ENCODE results near the gene ZNF514. TPM values are rescaled to one million over a fixed set of nuclear protein-coding genes. Genes with fewer than 3 reads are reported as not detected.

ZNF514 gene
- total RNA-seq, 2 donors from 2014 or later = 13.3 to 22.3 TPM

DNA sequence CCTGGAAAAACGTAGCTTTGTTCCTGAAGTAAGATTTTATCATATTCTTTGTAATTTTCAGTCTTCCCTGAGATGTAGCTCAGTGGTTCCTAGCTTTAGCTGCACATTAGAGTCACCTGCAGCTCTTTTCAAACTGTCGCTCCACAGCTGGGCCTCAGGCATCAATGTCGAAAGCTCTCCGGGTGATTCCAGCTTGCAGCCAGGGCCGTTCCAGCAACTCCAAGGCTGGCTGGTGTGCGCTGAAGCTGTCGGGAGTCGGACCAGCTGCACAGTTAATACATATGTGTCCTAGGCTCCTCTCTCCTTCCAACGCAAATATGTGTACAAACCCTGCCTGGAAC, 5.4 kb upstream of the ZNF514 start:
- Histone ChIP-seq H3K36me3 (no peaks in the 10 kb centered on the region), H3K27ac (peak overlapping the region; percentile 90 to 93), H3K4me3 (peak overlapping the region; percentile 85), H3K27me3 (replicated peaks; ENCODE audit: insufficient read depth) (no peaks in the 10 kb centered on the region), H3K4me1 (ENCODE audit: control insufficient read depth in 1 of 2, low read depth in 2 of 2) (peaks cover 4 to 21% of the 10 kb centered on the region in 2 donors), H3K9me3 (no peaks in the 10 kb centered on the region)
- TF ChIP-seq, protein P1, sequence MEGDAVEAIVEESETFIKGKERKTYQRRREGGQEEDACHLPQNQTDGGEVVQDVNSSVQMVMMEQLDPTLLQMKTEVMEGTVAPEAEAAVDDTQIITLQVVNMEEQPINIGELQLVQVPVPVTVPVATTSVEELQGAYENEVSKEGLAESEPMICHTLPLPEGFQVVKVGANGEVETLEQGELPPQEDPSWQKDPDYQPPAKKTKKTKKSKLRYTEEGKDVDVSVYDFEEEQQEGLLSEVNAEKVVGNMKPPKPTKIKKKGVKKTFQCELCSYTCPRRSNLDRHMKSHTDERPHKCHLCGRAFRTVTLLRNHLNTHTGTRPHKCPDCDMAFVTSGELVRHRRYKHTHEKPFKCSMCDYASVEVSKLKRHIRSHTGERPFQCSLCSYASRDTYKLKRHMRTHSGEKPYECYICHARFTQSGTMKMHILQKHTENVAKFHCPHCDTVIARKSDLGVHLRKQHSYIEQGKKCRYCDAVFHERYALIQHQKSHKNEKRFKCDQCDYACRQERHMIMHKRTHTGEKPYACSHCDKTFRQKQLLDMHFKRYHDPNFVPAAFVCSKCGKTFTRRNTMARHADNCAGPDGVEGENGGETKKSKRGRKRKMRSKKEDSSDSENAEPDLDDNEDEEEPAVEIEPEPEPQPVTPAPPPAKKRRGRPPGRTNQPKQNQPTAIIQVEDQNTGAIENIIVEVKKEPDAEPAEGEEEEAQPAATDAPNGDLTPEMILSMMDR (IDR thresholded peaks at IDR 0.05) = no peak
- ATAC-seq (ENCODE audit: insufficient number of reproducible peaks, low FRiP score, low read depth) (peak; percentile 11), DNase-seq (ENCODE audit: low spot score) (no peak)

DNA sequence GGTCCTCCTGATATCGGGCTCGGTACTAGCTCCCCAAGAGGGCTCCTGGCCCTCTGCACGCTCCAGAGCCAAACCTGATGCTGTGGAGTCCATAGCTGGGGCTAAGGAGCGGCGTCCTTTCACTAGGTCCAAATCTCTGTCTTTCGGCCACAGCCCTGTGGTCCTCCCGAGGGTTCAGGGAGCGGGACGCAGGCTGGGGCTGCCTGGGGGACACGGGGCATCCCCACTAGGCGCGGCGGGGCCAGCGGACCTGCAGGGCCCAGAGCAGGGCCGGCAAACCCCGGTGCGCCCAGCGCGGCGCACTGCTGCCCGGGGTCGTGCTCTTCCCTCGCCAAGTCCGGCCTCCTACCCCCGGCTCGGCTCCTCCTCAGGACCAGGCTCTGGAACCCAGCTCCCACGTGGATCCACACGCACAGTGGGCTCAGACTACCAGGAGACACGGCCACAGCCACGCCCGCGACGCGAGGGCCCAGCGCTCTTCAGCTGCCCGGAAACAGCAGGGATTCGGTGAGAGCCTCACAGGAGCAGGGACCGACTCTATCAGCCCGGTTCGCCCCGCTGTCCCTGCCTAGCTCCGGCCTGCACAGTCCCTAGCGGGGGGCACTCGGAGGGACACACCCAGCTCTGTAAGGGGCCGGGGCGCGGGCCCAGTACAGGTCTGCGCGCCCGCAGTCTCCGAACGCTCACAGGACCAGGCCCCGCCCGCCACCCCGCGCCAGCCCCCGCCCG, 593 bp downstream of the ZNF514 start:
- Histone ChIP-seq H3K27ac (peak overlapping the region; percentile 45 to 67), H3K4me1 (ENCODE audit: control insufficient read depth in 1 of 2, low read depth in 2 of 2) (peaks cover 8 to 9% of the 10 kb centered on the region in 2 donors), H3K4me3 (peak overlapping the region; percentile 85), H3K9me3 (no peaks in the 10 kb centered on the region), H3K36me3 (peaks cover 16% of the 10 kb centered on the region), H3K27me3 (replicated peaks; ENCODE audit: insufficient read depth) (no peaks in the 10 kb centered on the region)
- no peak for DNase-seq (ENCODE audit: low spot score)
- peak; percentile 57 for ATAC-seq (ENCODE audit: insufficient number of reproducible peaks, low FRiP score, low read depth)
- TF ChIP-seq, protein P1 (IDR thresholded peaks at IDR 0.05) = no peak

DNA sequence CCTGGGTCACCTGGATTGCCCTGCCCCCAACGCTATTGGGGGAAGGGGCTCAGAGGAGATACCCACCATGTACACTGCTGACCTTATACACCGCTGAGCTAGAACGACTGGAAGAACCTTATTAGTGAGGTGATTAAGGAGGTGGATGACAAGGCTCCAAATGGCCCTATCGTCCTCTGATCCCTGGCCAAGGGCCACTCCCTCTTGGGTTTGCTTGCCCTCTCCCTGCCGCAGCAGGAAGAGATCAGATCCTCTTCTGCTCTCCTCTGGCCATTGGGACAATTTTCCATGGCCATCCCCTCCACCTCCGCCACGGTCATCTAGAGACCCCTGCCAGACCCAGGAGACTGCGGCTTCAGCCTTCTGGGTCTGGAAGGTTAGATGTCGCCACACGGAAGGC, 1.2 kb downstream of the ZNF514 start:
- Histone ChIP-seq H3K36me3 (peaks cover 19% of the 10 kb centered on the region), H3K9me3 (no peaks in the 10 kb centered on the region), H3K27me3 (replicated peaks; ENCODE audit: insufficient read depth) (no peaks in the 10 kb centered on the region), H3K4me3 (peak overlapping the region; percentile 85), H3K4me1 (ENCODE audit: control insufficient read depth in 1 of 2, low read depth in 2 of 2) (peaks cover 8 to 9% of the 10 kb centered on the region in 2 donors), H3K27ac (no peak overlapping the region)
- TF ChIP-seq, protein P1 (IDR thresholded peaks at IDR 0.05) = no peak
- ATAC-seq (ENCODE audit: insufficient number of reproducible peaks, low FRiP score, low read depth) (no peak), DNase-seq (ENCODE audit: low spot score) (no peak)

DNA sequence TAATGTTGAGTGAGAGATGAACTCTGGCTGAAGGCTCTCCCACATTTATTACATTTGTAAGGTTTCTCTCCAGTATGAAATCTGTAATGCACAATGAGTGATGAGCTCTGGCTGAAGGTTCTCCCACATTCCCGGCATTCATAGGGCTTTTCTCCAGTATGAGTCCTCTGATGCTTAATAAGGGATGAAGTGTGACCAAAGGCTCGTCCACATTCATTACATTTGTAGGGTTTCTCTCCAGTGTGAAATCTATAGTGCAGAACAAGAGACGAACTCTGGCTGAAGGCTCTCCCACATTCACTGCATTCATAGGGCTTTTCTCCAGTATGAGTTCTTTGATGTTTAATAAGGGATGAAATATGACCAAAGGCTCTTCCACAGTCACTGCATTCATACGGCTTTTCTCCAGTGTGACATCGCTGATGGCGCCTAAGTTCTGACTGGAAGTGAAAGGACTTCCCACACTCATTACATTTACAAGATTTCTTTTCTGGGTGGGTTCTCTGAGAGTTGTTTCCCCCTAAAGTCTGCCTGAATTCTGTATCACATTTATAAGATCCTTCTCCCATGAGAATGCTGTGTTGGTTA, 10.2 kb downstream of the ZNF514 start:
- ATAC-seq (ENCODE audit: insufficient number of reproducible peaks, low FRiP score, low read depth) (no peak), DNase-seq (ENCODE audit: low spot score) (no peak)
- Histone ChIP-seq H3K36me3 (peaks cover 62% of the 10 kb centered on the region), H3K27ac (no peak overlapping the region), H3K4me3 (peak overlapping the region; percentile 9), H3K4me1 (ENCODE audit: control insufficient read depth in 1 of 2, low read depth in 2 of 2) (no peaks in the 10 kb centered on the region), H3K27me3 (replicated peaks; ENCODE audit: insufficient read depth) (no peaks in the 10 kb centered on the region), H3K9me3 (peaks cover 75% of the 10 kb centered on the region)
- TF ChIP-seq, protein P1 (IDR thresholded peaks at IDR 0.05) = no peak

DNA sequence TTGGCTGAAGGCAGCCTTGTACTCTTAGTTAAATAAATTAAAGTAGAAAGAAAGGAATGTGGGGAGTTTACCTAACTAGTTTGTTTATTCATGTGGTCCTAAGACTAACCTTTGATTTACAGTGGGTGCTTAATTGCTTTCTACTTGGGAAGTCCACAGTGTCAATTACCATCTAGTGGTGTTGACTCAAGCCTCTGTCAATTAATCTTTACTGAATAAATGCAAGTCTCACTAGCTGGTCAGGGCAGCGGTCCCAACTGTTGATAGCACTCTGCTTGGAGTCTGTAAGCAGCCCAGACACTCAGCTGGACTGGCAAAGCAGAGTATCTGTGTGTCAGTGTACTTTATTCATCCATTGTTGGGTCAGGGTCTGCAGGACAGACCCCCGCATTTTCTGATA, 15.8 kb downstream of the ZNF514 start:
- H3K27me3 ChIP-seq (replicated peaks; ENCODE audit: insufficient read depth) = no peaks in the 10 kb centered on the region
- peaks cover 13% of the 10 kb centered on the region for H3K36me3 ChIP-seq

More for the DNA sequence above, 15.8 kb downstream of the ZNF514 start:
- H3K9me3 ChIP-seq = peaks cover 76% of the 10 kb centered on the region
- ATAC-seq (ENCODE audit: insufficient number of reproducible peaks, low FRiP score, low read depth) (no peak), DNase-seq (ENCODE audit: low spot score) (no peak)
- TF ChIP-seq, protein P1 (IDR thresholded peaks at IDR 0.05) = no peak
- no peak overlapping the region for H3K27ac ChIP-seq
- no peak overlapping the region for H3K4me3 ChIP-seq
- H3K4me1 ChIP-seq (ENCODE audit: control insufficient read depth in 1 of 2, low read depth in 2 of 2) = no peaks in the 10 kb centered on the region

Data from thoracic aorta (tissue), 2 donors.